Iris pigment epithelial cell (primary cell): ENCODE data around the gene CLNK.

Source experiments
- DNase-seq: peaks from one replicate; pipeline ENCODE4 v3.0.0-alpha.2; 2011; ENCODE audit warnings: low read depth

The CLNK gene

DNA sequence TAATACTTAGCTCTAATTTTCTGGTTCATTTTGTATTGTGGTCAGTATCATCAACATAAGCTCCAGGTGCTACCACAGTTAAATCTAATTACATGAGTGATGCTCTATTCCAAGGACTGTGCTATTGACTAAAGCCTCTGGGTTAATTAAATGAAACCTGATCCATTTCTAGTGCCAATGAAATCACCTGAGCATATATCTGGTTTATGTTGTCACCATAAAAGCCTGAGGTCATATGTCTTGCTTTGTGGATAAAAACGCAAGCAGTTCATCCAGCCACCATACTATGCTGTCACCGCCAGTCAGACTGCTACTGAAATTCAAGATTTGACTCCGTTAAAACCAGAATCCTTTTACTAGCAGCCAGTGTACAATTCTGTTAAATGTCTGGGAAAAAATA lies 163.1 kb downstream of the CLNK start:
- DNase-seq: no peak

DNA sequence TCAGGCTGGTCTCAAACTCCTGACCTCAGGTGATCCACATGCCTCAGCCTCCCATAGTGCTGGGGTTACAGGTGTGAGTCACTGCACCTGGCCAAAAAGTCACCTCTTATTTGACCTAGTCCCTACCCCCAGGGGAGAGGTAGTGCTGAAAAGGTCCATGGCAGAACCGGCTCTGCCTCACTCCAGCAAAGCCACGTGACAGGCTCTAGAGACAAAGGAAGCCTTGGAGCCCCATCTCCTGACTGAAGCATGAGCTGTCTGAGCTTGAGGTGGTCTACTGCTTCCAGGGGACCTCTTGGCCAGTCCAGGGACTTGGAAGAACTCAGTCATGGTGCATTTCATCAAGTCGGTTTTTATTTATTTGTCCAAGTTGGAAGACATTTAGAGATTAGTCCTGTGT lies 174.8 kb downstream of the CLNK start:
- no peak for DNase-seq

DNA sequence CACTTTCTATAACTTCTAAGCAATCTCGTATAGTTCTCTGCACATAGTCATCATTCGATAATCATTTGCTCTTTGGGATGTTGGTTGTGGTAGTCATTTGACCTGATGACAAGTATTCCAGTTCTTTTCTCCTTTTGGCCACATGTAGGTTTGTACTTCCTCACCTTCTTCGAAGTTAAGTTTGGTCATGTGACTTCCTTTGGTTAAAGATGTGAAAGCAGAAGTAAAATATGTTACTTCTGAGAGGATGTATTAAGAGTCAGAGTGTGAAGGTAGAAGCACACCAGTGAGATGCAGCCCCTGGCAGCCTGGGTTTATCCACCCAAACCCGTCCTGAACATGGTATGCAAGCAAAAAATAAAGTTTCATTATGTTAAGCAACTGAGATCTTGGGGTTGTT lies 178.5 kb downstream of the CLNK start:
- DNase-seq: no peak

DNA sequence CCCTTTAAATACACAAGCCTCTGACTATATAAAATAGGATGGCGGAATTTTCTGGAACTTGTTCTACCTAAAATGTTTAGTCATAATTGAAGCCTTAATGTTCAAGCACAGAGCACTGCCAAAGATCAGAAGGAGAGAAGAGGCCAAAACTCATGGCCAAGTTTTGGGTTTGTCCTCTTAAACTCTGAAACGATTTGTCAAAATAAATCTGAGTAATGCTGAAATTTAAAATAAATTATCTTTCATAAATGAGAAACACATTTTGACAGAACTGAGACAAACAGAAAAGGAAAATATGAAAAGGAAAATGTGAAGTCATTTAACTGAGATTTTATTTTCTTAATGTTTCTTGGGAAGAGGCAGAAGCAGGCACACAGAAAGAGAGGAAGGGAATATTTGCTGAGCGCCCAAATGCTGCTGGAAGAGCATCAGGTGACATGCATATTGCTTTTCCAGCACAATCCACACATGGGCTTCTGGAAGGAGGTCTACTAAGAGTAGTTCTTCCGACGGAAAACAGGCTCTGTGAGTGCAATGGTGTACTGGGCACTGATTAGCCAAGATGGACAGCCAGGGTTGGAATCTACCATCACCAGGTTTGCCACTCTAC lies 179.9 kb downstream of the CLNK start:
- DNase-seq: no peak

DNA sequence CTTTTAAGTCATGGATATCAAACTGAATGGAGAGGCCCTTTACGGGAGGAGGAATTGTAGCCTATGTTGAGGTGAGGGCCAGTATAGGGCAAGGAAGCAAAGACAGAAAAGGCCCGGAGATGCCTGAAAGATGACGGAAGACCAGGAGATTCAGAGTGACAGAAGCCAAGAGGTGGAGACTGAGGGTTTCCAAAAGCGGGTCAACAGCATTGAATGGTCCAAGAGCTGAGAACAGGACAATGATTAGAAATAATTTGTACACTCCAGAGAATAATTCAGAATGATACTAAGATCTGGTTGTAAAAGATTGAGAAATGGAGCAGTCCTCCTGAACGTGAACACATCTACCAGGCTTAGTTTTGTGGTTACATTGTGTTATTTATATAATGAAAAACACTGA lies 181.9 kb downstream of the CLNK start:
- no peak for DNase-seq

DNA sequence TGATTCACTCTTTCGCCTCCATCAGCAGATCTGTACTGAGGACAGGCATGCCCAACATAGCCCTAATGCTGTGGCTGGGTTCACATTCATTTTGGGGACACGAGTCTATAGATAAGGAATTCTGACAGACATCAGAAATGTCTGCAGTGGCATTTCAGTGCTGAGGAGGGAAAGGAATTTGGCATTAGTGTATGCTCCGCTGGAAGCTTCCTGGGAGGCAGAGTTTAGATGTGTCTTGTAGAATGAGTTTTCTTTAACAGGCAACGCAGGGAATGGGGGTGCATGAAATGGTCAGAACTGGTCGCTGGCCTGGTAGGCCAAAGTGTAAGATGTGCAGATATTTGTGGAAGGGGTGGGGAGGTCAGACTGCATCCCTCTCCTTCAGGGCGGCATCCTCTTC lies 183.8 kb downstream of the CLNK start:
- DNase-seq: no peak

DNA sequence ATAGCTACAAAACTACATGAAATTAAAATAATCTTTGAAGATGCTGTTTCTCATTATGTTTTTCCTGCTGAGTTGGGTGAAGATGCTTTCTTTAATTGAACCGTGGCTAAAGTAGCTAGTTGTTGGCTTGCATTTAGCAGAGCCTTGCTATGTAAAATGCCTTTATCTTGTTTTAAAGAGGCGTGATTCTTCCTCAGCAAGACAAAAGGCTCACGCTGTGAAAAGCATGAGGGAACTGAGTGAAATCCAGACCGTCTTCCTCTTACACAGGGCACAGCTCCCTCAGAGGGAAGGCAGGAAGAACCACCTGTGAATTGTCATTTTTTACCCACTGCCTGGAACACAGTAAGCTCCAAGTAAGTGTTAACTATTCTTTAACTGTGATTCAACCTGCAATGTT lies 188.4 kb downstream of the CLNK start:
- no peak for DNase-seq

DNA sequence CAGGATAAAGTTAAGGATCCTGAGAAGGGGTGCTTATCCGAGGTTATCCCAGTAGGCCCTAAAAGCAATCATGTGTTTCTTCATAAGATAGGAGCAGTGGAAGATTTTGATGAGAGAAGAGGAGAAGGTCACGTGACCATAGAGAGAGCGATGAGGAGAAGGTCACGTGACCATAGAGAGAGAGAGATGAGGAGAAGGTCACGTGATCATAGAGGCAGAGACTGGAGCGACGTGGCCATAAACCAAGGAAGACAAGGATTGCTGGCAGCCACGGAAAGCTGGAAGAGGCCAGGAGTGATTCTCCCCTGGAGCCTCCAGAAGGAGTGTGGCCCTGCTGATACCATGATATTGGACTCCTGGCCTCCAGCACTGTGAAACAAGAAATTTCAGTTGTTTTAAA lies 188.9 kb downstream of the CLNK start:
- no peak for DNase-seq

DNA sequence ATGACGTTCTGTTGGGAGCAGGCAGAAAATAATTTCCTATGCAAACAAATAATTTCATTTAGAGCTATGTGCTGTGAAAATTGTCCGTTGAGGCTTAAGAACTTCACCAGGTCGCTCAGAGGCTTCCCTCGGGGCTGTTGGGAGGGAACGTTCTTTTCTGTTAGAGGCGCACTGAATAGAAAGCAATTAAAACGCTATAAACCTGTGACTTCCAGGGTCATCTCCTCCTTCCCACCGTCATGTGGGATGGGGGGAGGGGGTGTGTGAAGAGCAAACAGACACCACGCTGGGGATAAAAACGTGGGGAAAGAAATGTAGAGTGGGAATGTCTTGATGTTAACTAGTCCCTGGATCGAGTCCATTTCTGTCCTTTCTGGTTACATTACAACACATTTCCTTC lies 192.1 kb downstream of the CLNK start:
- no peak for DNase-seq

DNA sequence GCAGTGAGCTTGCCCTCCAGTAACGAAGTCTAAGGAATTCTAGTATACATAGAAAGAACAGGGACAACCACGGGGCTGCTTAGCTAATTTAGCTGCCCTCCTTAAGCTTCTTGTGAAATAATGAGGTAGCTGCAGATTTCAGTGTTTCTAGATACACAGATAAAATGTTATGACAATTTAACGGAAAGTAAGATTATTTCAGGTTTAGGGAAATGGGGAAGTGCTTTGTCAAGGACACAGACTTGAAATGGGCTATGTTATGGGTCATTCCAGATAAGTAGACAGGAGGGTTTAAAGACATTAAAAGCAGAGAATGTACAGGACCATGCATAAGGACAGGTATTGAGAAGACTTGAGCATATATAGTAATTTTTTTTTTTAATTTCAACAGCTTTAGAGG lies 193.2 kb downstream of the CLNK start:
- no peak for DNase-seq

DNA sequence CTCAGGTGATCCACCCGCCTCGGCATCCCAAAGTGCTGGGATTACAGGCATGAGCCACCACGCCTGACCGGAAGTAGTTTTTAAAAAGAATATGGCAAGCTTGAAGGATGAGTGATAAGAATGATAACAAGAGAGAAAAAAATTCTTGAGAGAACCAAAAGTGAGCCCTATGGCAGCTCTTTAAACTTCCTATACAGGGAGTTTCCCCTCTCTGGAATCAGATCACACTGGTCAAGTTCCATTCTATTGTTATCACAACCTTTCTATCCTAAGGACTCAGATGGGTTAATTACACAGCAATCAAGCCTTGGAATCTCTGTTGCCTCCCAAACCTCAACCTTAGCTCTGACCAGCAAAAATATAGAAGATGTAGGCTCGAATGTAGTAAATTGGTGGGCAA lies 193.6 kb downstream of the CLNK start:
- DNase-seq: no peak

DNA sequence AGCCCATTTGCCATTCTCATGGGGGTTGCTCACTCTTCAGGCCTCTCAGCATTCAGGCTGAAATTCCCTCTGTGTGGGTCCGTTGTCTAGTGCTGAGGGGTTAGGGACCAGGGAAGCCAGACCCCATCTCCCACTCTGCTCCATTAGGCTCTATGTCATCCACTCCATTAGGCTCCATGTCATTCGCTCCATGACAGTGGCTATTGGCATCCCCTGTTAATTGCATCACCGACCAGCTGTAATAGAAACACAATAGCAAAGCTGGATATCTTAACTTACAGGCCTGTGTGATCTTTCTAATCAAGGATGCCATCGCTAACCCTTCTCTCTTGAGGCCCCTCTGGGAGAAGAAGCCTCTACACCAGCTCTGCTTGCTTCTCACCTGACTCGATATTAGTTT lies 201.7 kb downstream of the CLNK start:
- no peak for DNase-seq

DNA sequence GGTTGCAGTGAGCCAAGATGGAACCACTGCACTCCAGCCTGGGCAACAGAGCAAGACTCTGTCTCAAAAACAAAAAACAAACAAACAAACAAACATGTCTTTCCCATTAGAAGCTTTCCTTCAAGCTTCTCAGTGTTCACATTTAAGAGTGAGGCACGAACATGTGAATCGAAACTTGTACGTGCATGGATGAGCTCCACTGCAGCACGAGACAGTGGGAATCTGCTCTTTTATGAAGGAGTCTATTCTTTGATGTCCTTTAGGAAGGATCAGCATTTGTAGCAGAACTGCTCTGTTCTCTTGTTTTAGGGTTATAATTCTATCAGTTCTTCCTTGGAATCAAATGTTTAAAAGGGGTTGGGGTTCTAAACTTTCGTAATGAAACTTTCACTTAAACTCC lies 204.0 kb downstream of the CLNK start:
- no peak for DNase-seq

DNA sequence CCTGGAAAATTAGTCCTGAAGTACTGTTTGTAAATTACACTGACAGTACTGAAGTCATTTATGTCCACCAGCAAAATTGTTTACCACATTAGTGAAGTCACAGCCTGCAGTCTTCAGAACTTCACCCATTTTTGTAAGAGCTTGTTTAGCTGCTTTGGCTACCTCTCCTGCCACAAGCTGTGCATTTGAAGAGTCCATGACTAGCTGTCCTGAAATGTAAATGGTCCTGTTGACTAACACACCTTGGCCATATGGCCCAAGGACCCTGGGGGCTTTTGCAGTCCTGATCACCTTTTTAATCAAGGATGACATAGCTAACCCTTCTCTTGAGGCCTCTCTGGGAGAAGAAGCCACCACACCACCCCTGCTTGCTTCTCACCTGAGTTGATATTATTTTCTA lies 205.9 kb downstream of the CLNK start:
- DNase-seq: no peak

DNA sequence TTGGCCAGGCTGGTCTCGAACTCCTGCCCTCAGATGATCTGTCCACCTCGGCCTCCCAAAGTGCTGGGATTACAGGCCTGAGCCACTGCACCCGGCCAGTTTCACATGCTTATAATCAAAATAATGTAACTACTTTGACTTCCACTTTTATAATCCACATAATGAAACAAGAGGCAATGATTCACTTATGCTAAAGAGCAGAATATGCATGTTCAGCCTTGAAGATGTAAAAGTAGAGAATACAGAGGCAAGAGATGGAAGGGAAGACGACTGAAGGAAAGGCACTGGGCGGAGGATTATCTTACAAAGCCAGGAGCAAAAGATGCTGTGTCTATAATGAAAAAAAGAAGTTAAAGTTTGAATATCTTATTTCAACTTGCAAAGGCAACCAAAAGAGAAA lies 214.1 kb downstream of the CLNK start:
- DNase-seq: no peak

DNA sequence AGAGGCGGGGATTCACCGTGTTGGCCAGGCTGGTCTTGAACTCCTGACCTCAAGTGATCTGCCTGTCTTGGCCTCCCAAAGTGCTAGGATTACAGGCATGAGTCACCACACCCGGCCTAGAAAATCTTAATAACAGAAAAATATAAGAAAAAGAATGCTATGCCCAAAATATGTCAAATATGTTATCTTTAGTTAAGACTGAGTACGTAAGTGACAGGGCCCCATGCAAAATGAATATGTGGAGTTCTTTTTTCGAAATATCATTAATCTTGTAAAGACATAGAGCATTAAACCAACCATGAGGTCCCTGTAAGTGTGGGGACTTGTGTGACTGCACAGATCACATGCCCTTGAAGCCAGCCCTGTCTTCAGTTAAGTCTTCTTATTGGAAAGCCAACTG lies 218.4 kb downstream of the CLNK start:
- peak; percentile 45 for DNase-seq

DNA sequence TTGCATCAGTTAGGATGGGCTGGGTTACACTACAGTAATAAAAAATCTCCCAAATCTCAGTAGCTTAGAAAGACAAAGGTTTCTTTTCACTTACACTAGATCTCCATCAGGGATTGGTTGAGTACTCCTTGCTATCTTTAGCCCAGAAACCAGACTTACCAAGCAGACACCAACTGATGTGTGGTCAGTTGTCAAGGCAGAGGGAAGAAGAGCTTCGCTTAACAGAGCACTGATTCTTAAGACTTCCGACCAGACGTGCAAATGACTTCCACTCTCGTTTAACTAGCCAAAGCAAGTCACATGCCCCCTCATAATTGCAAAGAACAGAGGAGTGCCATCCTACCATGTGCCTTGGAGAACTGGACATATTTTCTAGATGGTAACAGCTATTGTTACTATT lies 221.7 kb downstream of the CLNK start:
- DNase-seq: no peak

DNA sequence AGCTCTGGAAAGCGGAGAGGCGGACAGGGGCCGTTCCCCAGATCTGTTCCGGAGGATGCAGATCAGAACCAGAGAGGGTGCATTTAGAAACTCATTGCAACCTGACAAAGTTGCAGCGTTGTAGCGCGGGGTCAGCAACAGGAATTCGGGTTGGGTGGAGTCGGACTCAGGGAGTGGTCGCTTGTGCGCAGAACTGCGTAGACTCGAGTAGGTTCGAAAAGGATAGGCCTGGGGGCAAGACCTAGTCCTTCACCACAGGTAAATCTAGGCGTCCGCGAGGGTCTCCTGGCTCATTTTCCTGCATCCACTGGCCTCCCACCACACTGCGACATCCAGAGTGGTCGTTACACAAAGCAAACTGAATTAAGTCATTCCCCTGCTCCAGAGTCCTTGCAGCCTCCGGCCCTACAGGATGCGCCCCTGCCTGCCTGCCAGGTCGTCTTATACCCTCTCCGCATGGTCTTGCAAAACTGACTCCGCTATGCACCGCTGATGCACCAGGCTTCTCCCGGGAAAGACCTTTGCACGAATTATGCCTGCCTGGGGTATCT lies 222.6 kb downstream of the CLNK start:
- DNase-seq: no peak

DNA sequence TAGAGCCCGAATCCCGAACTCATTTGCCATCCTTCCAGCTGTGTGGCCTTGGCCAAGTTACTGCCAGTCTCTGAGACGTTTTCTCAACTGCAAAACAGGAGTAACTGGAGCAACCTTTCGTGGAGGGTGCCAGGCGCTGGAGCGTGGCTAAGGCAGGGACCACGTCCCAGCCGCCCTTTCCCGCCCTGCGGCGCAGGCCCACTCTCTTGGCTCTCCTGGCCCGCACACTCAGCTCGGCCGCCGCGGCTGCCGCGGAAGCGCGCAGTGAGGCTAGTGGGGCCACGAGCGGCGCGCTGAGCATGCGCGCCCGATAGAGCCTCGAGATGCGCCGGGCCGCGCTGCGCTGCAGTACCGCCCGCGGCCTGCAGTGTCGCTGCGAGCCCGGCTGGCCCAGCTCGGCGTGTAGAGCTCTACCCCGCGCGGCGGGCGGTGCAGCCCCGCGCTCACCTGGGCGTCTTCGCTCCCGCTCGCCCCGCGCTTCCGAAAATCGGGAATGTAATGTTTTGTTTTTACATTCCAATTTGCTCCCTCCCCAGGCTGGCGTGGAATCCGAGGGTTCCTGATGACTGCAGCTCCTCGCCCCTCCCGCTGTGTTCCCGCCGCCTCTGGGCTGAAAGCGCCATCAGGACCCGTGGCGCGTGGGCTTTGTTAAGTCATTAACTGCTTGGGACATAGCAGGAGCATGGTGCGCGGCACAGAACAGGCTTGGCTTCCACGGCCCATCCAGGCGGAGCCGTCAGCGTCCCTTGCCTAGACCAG lies 223.3 kb downstream of the CLNK start:
- peak; percentile 67 for DNase-seq

DNA sequence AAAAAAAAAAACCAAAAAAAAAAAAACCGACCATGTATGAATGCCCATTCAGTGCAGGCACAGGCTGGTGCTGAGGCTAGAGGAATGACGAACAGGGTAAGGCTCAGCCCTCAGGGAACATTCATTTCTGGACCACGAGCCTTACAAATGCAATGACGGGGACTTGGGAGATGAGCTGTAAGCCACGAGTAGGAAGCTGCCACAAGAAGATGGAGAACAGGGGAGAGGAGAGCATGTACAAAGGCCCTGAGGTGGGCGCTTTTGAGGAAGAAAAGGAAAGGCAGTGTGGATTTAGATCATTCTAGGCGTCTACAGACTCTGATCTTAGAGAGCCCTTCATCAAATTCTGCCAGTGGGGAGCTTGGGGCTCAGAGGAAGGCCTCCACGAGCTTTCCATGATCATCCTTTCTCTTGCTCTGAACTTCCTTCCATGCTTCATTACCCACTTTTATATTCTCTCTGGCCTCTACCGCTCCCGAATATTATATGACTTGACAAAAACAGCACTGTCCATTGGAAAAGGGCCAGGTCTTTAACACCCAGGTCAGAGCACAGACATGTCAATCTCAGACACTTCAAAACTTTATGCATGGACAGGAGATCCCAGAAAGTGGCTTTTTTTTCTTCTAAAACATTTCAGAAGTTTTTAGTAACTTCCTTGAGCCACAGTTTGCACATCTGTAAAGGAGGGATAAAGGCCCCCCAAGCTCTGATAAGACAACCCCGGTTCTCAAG lies 224.1 kb downstream of the CLNK start:
- DNase-seq: no peak

DNA sequence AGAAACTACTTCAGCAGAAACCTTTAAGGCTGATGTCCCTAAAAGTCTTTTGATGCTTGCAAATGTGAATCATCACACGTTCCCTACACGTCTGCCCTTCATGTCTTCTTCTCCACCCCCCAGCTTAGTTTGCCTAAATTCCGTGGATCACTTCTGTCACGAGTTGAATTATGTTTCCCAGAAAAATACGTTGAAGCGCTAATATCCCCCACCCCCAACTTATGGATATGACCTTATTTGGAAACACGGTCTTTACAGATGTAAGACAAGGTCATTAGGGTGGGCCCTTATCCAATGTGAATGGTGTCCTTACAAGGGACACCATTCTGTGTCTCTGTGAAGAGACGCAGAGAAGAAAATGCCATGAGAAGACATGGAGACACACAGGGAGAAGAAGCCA lies 225.3 kb downstream of the CLNK start:
- DNase-seq: no peak

DNA sequence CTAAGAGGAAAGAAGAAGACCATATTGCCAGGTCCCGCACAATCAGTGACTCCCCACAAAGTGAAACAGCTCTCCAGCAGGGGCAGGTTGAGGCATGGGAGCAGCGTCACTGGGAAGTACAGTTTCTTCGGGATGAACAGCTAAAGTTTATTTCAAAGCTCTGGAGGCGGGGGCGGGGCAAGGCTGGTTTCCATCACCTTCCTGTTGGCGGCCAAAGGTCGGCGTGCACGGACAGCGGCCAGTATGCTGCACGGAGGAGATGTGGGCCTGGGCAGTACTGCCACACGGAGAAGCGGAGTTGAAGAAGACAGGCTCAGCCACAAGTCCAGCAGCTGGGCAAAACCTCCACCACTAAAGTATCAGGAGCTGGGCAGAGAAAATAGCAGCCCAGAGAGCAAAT lies 226.4 kb downstream of the CLNK start:
- no peak for DNase-seq

DNA sequence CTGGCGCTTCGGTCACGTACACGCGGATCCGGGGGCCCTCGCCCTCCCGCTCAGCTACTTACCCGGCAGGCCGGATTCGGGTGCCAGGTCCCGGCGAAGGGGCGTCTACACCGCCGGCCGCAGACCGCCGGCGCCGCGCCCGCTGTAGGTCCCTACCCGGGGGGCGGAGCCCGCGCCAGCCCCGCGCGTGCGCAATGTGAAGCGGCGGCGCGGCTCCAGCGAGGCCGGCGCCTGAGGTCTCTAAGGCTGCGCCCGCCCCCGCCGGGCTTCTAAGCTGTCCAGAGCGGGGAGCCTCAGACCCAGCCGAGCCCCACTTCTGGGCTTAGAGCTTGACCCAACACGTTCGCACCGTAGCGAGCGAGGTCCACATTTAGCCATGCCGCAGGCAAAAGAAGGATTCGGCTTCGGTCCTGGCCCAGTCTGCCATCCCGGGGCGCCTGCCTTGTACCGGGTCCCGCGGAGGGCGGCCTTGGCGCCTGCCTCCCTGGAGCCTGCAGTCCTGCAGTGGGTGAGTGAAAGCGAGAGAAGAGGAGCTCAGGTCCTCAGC lies 227.2 kb downstream of the CLNK start, which contains the start of gene ZNF518B:
Gene ZNF518B (minus strand): TSS at position 172 of the 547 bp plus-strand sequence. CDS start 11,098 bp downstream, outside the sequence.
- DNase-seq: peak; percentile 61
